Effector memory CD4-positive, alpha-beta T cell (primary cell): ENCODE results near the gene CCR7.

Experiments used
- DNase-seq, 3 donors: peaks; one replicate each; pipeline ENCODE4 v3.0.0-alpha.2; 2020
- H3K27ac ChIP-seq: 2 replicates; pipeline ENCODE4 v1.7.0; 2013; ENCODE audit warnings: mild to moderate bottlenecking, low read length, moderate library complexity; ENCODE audit not compliant: insufficient read depth, poor library complexity, severe bottlenecking
- H3K27me3 ChIP-seq: replicated peaks from 2 replicates; pipeline ENCODE4 v1.7.0; 2013; ENCODE audit warnings: mild to moderate bottlenecking, low read length; ENCODE audit not compliant: insufficient read depth, control insufficient read depth, poor library complexity, severe bottlenecking
- H3K36me3 ChIP-seq: 2 replicates; pipeline ENCODE4 v1.7.0; 2013; ENCODE audit warnings: mild to moderate bottlenecking, low read length, moderate library complexity; ENCODE audit not compliant: control insufficient read depth, insufficient read depth
- H3K4me1 ChIP-seq: 2 replicates; pipeline ENCODE4 v1.7.0; 2013; ENCODE audit warnings: low read length, mild to moderate bottlenecking; ENCODE audit not compliant: control insufficient read depth, insufficient read depth, poor library complexity, severe bottlenecking
- H3K4me3 ChIP-seq: 2 replicates; pipeline ENCODE4 v1.7.0; 2013; ENCODE audit warnings: low read length, low read depth, mild to moderate bottlenecking; ENCODE audit not compliant: insufficient read depth, poor library complexity, severe bottlenecking
- H3K9me3 ChIP-seq: 2 replicates; pipeline ENCODE4 v1.7.0; 2013; ENCODE audit warnings: mild to moderate bottlenecking, low read length, moderate library complexity; ENCODE audit not compliant: control insufficient read depth

The CCR7 gene

DNA sequence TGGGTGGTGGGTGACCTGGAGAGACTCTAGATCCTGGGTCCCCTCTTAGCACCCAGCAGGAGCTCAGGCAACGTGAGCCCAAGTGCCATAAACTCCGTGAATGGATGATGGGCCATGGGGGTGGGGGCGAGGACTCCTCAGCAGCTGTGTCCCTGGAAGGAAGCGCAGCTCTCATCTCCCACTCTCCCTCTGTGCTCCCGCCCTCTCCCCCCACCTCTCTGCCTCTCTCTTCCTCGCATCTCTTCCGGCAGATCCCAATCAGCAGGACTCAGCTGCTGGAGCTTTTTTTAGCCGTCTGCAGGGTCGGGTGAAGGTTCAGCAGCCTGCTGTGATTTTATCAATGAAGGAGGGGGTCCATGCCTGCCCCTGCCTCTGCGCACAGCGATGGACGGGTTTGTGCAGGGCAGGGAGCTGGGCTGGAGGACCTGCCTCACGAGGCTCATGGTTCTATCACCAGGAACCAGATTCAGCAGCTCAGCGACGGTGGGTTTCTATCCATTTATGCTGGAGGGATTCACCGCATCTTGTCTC, 8.3 kb downstream of the CCR7 start:
- Histone ChIP-seq H3K4me1 (peaks cover 52% of the 10 kb centered on the region), H3K27ac (peak overlapping the region; percentile 30), H3K36me3 (peaks cover 63% of the 10 kb centered on the region), H3K27me3 (no peaks in the 10 kb centered on the region), H3K9me3 (no peaks in the 10 kb centered on the region), H3K4me3 (no peak overlapping the region)
- no peak for DNase-seq

DNA sequence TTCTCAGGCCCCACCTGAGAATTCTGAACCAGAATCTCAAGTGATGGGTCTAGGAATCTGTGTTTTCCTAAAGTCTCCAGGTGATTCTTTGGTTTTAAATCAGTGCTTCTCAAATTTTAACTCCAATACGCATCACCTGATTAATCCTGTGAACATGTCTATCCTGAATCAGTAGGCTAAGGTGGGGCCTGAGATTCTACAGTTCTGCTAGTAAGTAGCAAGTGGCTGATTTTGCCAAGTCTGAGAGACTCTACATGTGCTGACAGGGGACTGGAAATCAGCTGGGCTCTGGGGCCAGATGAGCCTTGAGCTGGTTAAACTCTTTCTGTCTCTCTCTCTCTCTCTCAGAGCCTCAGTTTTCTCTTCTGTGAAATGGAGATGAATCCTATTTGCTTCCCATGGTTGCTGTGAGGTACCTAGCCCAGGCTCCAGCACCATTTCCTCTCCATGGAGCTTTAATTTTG, 9.0 kb downstream of the CCR7 start:
- H3K27me3 ChIP-seq, result no peaks in the 10 kb centered on the region
- DNase-seq, result no peak
- peaks cover 46% of the 10 kb centered on the region for H3K4me1 ChIP-seq
- peak overlapping the region; percentile 30 for H3K27ac ChIP-seq
- H3K4me3 ChIP-seq, result no peak overlapping the region
- H3K36me3 ChIP-seq, result peaks cover 63% of the 10 kb centered on the region
- H3K9me3 ChIP-seq, result no peaks in the 10 kb centered on the region

DNA sequence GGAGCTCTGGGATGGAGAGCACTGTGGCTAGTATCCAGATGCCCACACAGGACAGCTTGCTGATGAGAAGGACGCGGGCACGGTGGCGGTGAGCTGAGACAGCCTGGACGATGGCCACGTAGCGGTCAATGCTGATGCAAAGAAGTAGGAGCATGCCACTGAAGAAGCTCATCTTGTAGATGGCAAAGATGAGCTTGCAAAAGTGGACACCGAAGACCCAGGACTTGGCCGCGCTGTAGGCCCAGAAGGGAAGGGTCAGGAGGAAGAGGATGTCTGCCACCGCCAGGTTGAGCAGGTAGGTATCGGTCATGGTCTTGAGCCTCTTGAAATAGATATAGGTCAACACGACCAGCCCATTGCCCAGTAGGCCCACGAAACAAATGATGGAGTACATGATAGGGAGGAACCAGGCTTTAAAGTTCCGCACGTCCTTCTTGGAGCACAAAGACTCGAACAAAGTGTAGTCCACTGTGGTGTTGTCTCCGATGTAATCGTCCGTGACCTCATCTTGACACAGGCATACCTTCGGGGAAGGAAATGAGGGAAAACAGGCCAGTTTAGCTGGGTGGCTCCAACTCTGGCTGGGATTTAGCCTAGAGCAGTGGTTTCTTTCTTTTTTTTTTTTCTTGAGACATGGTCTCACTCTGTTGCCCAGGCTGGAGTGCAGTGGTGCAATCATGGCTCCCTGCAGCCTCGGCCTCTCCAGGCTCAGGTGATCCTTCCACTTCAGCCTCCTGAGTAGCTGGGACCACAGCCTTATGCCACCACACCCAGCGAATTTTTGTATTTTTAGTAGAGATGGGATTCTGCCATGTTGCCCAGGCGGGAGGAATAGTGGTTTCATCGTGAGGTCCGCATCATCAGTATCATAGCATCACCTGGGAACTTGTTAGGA, 9.7 kb downstream of the CCR7 start:
- DNase-seq, result no peak

DNA sequence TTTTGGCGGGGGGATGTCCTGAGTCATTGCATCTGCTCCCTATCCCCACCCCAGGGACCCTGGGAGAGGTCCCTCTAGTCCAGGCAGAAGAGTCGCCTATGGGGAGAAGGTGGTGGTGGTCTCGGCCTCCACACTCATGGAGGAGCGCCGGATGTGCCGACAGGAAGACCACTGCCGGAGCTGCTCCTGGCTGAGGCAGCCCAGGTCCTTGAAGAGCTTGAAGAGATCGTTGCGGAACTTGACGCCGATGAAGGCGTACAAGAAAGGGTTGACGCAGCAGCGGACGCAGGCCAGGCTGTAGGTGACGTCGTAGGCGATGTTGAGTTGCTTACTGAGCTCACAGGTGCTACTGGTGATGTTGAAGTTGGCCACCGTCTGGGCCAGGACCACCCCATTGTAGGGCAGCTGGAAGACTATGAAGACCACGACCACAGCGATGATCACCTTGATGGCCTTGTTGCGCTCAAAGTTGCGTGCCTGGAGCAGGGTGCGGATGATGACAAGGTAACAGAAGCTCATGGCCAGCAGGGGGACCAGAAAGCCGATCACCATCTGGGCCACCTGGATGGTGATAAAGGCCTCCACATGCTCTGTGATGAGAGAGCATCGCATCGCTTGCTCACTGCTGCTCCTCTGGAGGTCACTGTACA, 10.5 kb downstream of the CCR7 start:
- Histone ChIP-seq H3K27ac (peak overlapping the region; percentile 22), H3K36me3 (peaks cover 59% of the 10 kb centered on the region), H3K4me1 (peaks cover 34% of the 10 kb centered on the region), H3K4me3 (no peak overlapping the region), H3K27me3 (no peaks in the 10 kb centered on the region), H3K9me3 (no peaks in the 10 kb centered on the region)
- DNase-seq, result no peak

More for the DNA sequence above, 9.7 kb downstream of the CCR7 start:
- H3K4me3 ChIP-seq, result no peak overlapping the region
- H3K27ac ChIP-seq, result no peak overlapping the region
- H3K4me1 ChIP-seq, result peaks cover 41% of the 10 kb centered on the region
- H3K36me3 ChIP-seq, result peaks cover 63% of the 10 kb centered on the region
- H3K27me3 ChIP-seq, result no peaks in the 10 kb centered on the region
- no peaks in the 10 kb centered on the region for H3K9me3 ChIP-seq

DNA sequence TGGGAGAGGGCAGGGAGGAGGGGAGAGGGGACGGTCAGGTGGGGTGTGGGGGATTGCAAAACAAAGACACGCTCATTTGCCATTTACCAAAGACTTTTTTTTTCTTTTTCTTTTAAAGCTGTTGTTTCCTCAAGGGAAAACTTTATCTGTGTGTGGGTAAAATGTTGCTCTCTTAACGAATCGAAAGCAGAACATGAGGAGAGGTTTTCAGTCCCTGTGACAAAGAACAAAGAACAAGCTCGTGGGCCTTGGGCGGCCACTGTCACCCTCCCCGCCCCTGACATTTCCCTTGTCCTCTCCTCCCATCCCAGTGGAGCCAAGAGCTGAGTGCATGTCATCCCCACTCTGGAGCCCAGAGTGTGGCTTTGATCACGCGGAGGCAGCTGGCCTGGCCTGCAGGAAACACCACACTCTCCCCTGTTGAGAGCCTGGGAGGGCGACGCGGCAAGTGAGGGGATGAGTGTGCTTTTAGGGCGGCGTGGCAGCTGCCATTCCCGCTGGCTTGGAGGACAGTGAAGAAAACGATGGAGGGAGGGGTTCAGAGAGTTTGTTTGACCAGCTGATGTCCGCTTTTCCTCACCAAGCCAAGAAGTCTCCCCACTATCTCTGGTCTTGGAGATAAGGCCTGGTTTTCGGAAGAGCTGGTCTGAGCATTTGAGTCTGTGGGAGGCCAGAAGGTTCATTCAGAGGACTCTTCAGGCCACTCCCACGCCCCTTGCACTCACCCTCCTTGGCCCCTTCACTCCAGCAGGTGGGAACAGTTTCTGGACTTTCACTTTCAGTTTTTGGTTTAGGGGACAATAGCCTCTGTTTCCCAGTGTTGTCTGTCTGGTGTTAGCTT, 11.4 kb downstream of the CCR7 start:
- no peak for DNase-seq
- H3K4me3 ChIP-seq, result peak overlapping the region; percentile 2
- H3K9me3 ChIP-seq, result no peaks in the 10 kb centered on the region
- peak overlapping the region; percentile 52 for H3K27ac ChIP-seq
- H3K36me3 ChIP-seq, result peaks cover 55% of the 10 kb centered on the region
- H3K4me1 ChIP-seq, result peaks cover 29% of the 10 kb centered on the region
- H3K27me3 ChIP-seq, result no peaks in the 10 kb centered on the region

DNA sequence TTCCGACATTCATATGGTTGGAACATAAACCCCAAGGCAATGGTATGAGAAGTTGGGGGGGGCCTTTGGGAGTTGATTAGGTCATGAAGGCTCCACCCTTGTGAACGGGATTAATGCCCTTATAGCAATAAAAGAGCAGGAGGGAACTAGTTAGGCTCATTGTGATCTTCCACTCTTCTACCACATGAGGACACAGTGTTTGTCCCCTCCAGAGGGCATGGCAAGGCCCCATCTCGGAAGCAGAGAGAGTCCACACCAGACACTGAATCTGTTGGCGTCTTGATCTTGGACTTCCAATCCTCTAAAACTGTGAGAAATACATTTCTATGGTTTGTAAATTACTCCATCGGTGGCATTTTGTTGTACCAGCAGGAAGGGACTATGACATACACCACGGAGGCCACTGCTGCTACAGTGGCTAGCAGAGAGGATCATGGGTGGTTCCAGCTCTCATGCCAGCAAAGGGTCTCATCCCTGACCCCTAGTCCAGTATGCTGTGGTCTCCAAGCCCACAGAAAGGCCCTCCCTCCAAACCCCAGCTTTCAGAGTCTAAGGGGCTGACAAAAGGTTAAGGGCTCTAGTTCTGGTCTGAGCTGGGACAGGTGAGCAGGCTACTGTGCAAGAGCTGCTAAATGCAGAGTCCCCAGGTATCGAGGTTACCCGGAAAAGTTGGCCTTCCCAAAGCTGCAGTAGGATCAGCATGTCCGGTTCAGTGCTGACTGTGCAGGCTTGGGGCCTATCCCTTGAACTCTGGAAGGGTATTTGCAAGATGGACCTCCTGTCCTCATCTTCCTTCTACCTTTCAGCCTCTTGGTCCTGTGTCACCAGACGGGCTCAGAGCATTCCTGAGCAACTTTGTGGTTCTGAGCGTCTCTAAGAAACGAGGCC, 12.2 kb downstream of the CCR7 start:
- H3K27me3 ChIP-seq, result no peaks in the 10 kb centered on the region
- peaks cover 29% of the 10 kb centered on the region for H3K4me1 ChIP-seq
- no peaks in the 10 kb centered on the region for H3K9me3 ChIP-seq
- H3K27ac ChIP-seq, result peak overlapping the region; percentile 52
- H3K36me3 ChIP-seq, result peaks cover 47% of the 10 kb centered on the region
- no peak for DNase-seq
- no peak overlapping the region for H3K4me3 ChIP-seq

DNA sequence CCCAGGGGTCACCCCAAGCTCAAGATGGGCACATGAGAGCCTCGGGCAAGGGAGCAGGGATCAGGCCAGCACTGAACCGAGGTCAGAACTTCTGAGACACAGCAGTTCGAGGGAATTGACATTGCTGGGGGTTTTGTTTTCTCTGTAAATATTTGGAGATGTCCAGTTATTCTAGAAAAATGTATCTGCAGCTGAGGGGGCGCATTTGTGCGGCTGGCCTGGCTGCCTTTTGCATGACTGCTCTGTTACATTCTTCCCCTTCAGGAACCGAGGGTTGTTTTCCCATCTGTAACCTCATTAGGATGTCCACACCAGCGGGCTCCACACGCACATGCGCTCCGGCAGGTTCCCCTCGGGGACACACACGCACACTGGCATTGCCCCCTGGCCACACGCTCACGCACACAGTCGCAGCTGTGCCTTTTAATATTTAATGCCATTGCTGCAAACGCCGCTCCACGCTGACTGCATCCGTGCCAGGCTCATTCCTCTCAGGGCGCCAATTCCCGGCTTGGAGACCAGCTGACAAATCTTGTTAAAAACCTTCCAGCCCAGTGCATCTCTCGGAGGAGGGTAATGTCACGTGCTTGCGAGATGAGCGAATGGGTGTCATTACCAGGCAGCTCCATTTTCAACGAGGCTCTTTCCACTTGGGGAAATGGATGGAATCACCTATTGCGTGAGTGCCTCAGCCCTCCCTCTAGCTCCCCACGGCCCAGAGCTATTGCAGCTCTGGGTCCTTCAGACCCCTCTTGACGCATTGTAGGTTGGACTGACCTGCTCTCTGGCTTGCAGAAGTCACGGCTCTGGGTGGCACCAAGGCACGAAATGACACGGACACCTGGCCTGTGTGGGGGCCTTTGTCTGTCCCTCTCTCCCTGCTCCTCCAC, 13.1 kb downstream of the CCR7 start:
- H3K27ac ChIP-seq, result no peak overlapping the region
- H3K4me1 ChIP-seq, result peaks cover 37% of the 10 kb centered on the region
- peaks cover 38% of the 10 kb centered on the region for H3K36me3 ChIP-seq
- H3K27me3 ChIP-seq, result no peaks in the 10 kb centered on the region
- no peaks in the 10 kb centered on the region for H3K9me3 ChIP-seq
- H3K4me3 ChIP-seq, result no peak overlapping the region
- DNase-seq, result no peak

DNA sequence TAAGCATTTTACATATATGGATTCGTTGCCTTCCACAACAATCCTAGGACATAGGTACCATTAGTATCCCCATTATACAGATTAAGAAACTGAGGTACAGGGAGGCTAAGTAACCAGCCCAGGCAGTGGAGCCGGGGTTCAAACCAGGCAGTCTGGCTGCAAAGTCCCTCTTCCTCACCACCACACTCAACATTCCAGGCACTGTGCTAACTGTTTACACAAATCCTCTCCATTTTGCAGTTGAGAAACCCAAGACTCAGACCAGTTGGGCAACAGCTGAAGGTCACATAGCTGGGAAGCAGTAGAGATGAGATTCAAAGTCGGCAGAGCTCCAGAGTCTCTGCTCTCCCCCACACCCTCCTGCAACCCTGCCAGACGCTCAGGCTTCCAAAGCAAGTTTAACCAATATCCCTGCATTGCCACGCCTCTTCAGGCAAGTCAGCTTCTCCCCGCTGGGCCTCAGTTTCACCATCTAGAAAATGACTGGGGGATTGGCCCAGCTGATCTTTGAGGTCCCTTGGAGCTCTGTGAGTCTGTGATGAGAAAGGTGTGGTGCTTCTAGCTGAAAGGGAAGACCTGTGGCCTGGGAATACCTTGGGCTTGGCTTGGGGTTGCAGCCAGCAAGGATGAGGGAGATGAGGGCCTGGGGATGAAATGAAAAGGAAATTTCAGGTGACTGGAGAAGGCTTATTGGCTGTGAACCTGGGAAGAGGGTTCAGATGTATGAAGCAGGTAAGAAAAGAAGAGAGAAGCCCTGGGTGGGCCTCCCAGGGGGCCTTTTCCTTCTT, 14.0 kb downstream of the CCR7 start:
- no peak for DNase-seq
- Histone ChIP-seq H3K27ac (no peak overlapping the region), H3K4me1 (peaks cover 40% of the 10 kb centered on the region), H3K4me3 (no peak overlapping the region), H3K27me3 (no peaks in the 10 kb centered on the region), H3K9me3 (no peaks in the 10 kb centered on the region), H3K36me3 (peaks cover 30% of the 10 kb centered on the region)
